CD4-positive, alpha-beta memory T cell (primary cell): ENCODE results near the gene EIF4A3. TPM values are rescaled to one million over a fixed set of nuclear protein-coding genes. Genes with fewer than 3 reads are reported as not detected.

ENCODE experiments used
- CTCF ChIA-PET: fragments of 350-600 bp; sonication (Branson Sonifier 250); formaldehyde crosslinking; loops from one replicate; lab custom pipeline; 2021; ENCODE audit warnings: inconsistent platforms; ENCODE audit not compliant: partially characterized antibody; lab: Charles Lee
- POLR2A ChIA-PET: fragments of 350-600 bp; sonication (Branson Sonifier 250); formaldehyde crosslinking; loops from one replicate; lab custom pipeline; 2021; ENCODE audit not compliant: partially characterized antibody; lab: Charles Lee
- DNase-seq, 5 donors: peaks; one replicate each; pipeline versions ENCODE4 v3.0.0 to v3.0.0-alpha.2; 2020 to 2022; ENCODE audit warnings: mixed read lengths in 1 of 5
- H3K27ac ChIP-seq: one replicate; pipeline ENCODE4 v1.7.0; 2013; ENCODE audit warnings: low read depth, low read length
- H3K27me3 ChIP-seq: 2 replicates; pipeline ENCODE4 v1.7.0; 2013; ENCODE audit warnings: mild to moderate bottlenecking, low read length, moderate library complexity; ENCODE audit not compliant: insufficient read depth
- H3K36me3 ChIP-seq: 2 replicates; pipeline ENCODE4 v1.7.0; 2013; ENCODE audit warnings: mild to moderate bottlenecking, low read length, moderate library complexity; ENCODE audit not compliant: insufficient read depth
- H3K4me1 ChIP-seq: 2 replicates; pipeline ENCODE4 v1.7.0; 2013; ENCODE audit warnings: mild to moderate bottlenecking, low read length, moderate library complexity; ENCODE audit not compliant: insufficient read depth
- H3K4me3 ChIP-seq, 2 donors: one replicate each; pipeline ENCODE4 v1.7.0; 2013; ENCODE audit warnings: low read length in 2 of 2, mild to moderate bottlenecking in 1 of 2
- H3K9me3 ChIP-seq, 2 donors: one replicate each; pipeline ENCODE4 v1.7.0; 2013; ENCODE audit warnings: low read length in 2 of 2, control low read depth in 1 of 2; ENCODE audit not compliant: control insufficient read depth in 1 of 2
- H3K27ac Mint-ChIP-seq, 7 donors: one replicate each; pipeline ENCODE4 v1.8.0; 2020 to 2021; ENCODE audit warnings: mixed read lengths in 7 of 7, mild to moderate bottlenecking in 6 of 7, inconsistent platforms in 3 of 7, moderate library complexity in 3 of 7
- H3K27me3 Mint-ChIP-seq, 2 donors: one replicate each; pipeline ENCODE4 v1.8.0; 2020 to 2021; ENCODE audit warnings: mixed read lengths in 2 of 2
- H3K36me3 Mint-ChIP-seq, 2 donors: one replicate each; pipeline ENCODE4 v1.8.0; 2020 to 2021; ENCODE audit warnings: mixed read lengths in 2 of 2, inconsistent platforms in 1 of 2, mild to moderate bottlenecking in 1 of 2
- H3K4me1 Mint-ChIP-seq, 4 donors: one replicate each; pipeline ENCODE4 v1.8.0; 2020 to 2021; ENCODE audit warnings: mixed read lengths in 4 of 4, mild to moderate bottlenecking in 1 of 4
- H3K4me3 Mint-ChIP-seq, 8 donors: one replicate each; pipeline ENCODE4 v1.8.0; 2020 to 2021; ENCODE audit warnings: mixed read lengths in 8 of 8, mild to moderate bottlenecking in 7 of 8, moderate library complexity in 6 of 8, inconsistent platforms in 3 of 8
- H3K9me3 Mint-ChIP-seq, 8 donors: one replicate each; pipeline ENCODE4 v1.8.0; 2020 to 2021; ENCODE audit warnings: mixed read lengths in 8 of 8, mild to moderate bottlenecking in 5 of 8, inconsistent platforms in 3 of 8, moderate library complexity in 1 of 8
- intact Hi-C: fragments of 100-400 bp; cut with micrococcal nuclease; formaldehyde crosslinking; loops from one replicate; pipeline ENCODE4 v1.15.1; 2023
- polyA plus RNA-seq, 2 donors: library from polyadenylated mRNA; unstranded; fragments of 300-500 nt; fragmentation: Illumina TruSeq; gene quantifications; one replicate each; pipeline ENCODE4 v1.2.3, GENCODE V29; 2021
- total RNA-seq, 2 experiments: library from RNA; stranded (reverse); gene quantifications; one replicate each; pipeline ENCODE4 v1.2.3, GENCODE V29; 2021

The EIF4A3 gene
- total and polyA plus RNA-seq, 4 experiments from 2014 or later = 54.2 to 105 (median 70.9) TPM

GRCh38 chr17:80173126-80173525 lies 26.2 kb upstream of the EIF4A3 start:
- H3K27ac Mint-ChIP-seq = peak overlapping the region in 1 of 7 donors; percentile 22
- intact Hi-C loops = no loop called here
- Histone ChIP-seq H3K36me3 (no peaks in the 10 kb centered on the region), H3K4me3 (no peak overlapping the region), H3K27ac (no peak overlapping the region), H3K4me1 (no peaks in the 10 kb centered on the region), H3K27me3 (no peaks in the 10 kb centered on the region), H3K9me3 (no peaks in the 10 kb centered on the region)
- no peak overlapping the region for H3K4me3 Mint-ChIP-seq
- POLR2A ChIA-PET = no interaction called here
- no peaks in the 10 kb centered on the region for H3K36me3 Mint-ChIP-seq
- H3K9me3 Mint-ChIP-seq = no peaks in the 10 kb centered on the region
- no peaks in the 10 kb centered on the region for H3K4me1 Mint-ChIP-seq
- CTCF ChIA-PET = no interaction called here
- no peak for DNase-seq
- H3K27me3 Mint-ChIP-seq = peaks cover 5 to 13% of the 10 kb centered on the region in 2 donors

GRCh38 chr17:80171681-80172080 lies 24.8 kb upstream of the EIF4A3 start:
- intact Hi-C loops = no loop called here
- no peak overlapping the region for H3K4me3 Mint-ChIP-seq
- CTCF ChIA-PET = interaction anchor here (1.4 kb wide), 1 partner anchor 11 kb away, joined by 3 read pairs; no protein-coding TSS in a partner anchor
- H3K27me3 Mint-ChIP-seq = peaks cover 5 to 15% of the 10 kb centered on the region in 2 donors
- Histone ChIP-seq H3K27ac (no peak overlapping the region), H3K4me1 (no peaks in the 10 kb centered on the region), H3K27me3 (no peaks in the 10 kb centered on the region), H3K4me3 (no peak overlapping the region), H3K9me3 (no peaks in the 10 kb centered on the region), H3K36me3 (no peaks in the 10 kb centered on the region)
- no peak for DNase-seq
- no peak overlapping the region for H3K27ac Mint-ChIP-seq
- no peaks in the 10 kb centered on the region for H3K9me3 Mint-ChIP-seq
- no peaks in the 10 kb centered on the region for H3K4me1 Mint-ChIP-seq
- POLR2A ChIA-PET = no interaction called here
- H3K36me3 Mint-ChIP-seq = no peaks in the 10 kb centered on the region

- H3K9me3 Mint-ChIP-seq = no peaks in the 10 kb centered on the region
- Histone ChIP-seq H3K27ac (no peak within 1 kb of the TSS), H3K4me1 (no peaks in the 10 kb centered on the region), H3K36me3 (no peaks in the 10 kb centered on the region), H3K9me3 (no peaks in the 10 kb centered on the region), H3K27me3 (no peaks in the 10 kb centered on the region), H3K4me3 (no peak within 1 kb of the TSS)
- ChIA-PET POLR2A (no interaction called here), CTCF (no interaction called here)
- H3K36me3 Mint-ChIP-seq = no peaks in the 10 kb centered on the region
- H3K4me1 Mint-ChIP-seq = no peaks in the 10 kb centered on the region
- DNase-seq = no peak
- H3K27ac Mint-ChIP-seq = peak within 1 kb of the TSS in 1 of 7 donors; percentile 8
- H3K4me3 Mint-ChIP-seq = peak within 1 kb of the TSS in 1 of 8 donors; percentile 41
- intact Hi-C loops = no loop called here
- H3K27me3 Mint-ChIP-seq = peaks cover 1 to 13% of the 10 kb centered on the region in 2 donors
These were observed 23.0 kb upstream of the EIF4A3 start, which contains the start of gene CARD14 for GRCh38 chr17:80169784-80170500. Gene CARD14 (plus strand): TSS chr17:80170030. CDS start chr17:80181439, 11,409 bp downstream.

DNA sequence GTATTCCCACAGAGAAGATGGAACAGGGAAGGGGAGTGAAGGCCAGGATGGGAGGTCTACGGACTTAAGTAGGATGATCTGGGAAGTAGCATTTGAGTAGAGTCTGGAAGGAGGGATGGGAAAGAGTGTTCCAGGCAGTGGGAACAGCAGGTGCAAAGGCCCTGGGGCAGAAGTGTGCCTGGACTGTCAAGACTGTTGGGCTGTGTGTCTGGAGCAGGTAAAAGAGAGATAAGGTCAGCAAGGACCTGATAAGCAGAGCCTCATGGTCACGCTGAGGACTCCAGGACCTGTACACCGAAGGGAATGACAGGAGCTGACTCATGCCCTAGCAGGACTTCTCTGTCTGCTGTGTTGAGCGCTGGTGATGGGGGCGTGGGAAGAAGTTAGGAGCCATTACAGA lies 22.2 kb upstream of the EIF4A3 start:
- ChIA-PET POLR2A (no interaction called here), CTCF (no interaction called here)
- Mint-ChIP-seq H3K4me1 (no peaks in the 10 kb centered on the region), H3K9me3 (no peaks in the 10 kb centered on the region), H3K27ac (peak overlapping the region in 1 of 7 donors; percentile 8), H3K4me3 (no peak overlapping the region), H3K27me3 (peaks cover 4 to 15% of the 10 kb centered on the region in 2 donors), H3K36me3 (no peaks in the 10 kb centered on the region)
- Histone ChIP-seq H3K27me3 (no peaks in the 10 kb centered on the region), H3K36me3 (no peaks in the 10 kb centered on the region), H3K4me3 (no peak overlapping the region), H3K27ac (no peak overlapping the region), H3K4me1 (no peaks in the 10 kb centered on the region), H3K9me3 (no peaks in the 10 kb centered on the region)
- DNase-seq = no peak
- intact Hi-C loops = no loop called here

GRCh38 chr17:80168371-80168770 lies 21.4 kb upstream of the EIF4A3 start:
- Histone ChIP-seq H3K4me1 (no peaks in the 10 kb centered on the region), H3K27ac (no peak overlapping the region), H3K9me3 (no peaks in the 10 kb centered on the region), H3K27me3 (no peaks in the 10 kb centered on the region), H3K36me3 (no peaks in the 10 kb centered on the region), H3K4me3 (no peak overlapping the region)
- ChIA-PET POLR2A (no interaction called here), CTCF (interaction anchor here (1.1 kb wide), 1 partner anchor 27 kb away, joined by 3 read pairs; no protein-coding TSS in a partner anchor)
- Mint-ChIP-seq H3K36me3 (no peaks in the 10 kb centered on the region), H3K4me1 (no peaks in the 10 kb centered on the region), H3K4me3 (no peak overlapping the region), H3K27ac (peak overlapping the region in 1 of 7 donors; percentile 84), H3K27me3 (peaks cover 4 to 16% of the 10 kb centered on the region in 2 donors), H3K9me3 (no peaks in the 10 kb centered on the region)
- intact Hi-C loops = no loop called here
- no peak for DNase-seq

DNA sequence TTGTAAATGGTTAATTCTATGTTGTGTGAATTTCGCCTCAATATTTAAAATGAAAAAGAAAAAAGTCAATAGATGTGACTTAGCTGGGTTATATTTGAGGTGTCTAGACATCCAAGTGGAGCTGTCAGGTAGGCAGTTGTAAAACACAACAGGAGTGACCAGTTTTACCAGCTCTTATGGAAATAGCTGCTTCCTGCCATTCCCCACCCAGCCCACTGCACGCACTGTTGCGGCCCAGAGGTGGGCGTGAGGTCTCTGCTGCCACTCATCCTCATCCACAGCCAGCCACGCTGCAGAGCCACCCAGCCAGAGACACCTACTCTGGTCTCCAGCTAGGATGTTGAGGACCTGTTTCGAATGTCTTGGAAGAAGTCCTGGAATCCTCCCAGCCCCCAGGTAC lies 19.5 kb upstream of the EIF4A3 start:
- intact Hi-C loops = no loop called here

GRCh38 chr17:80164185-80164584 lies 17.3 kb upstream of the EIF4A3 start:
- ChIA-PET POLR2A (no interaction called here), CTCF (no interaction called here)
- intact Hi-C loops = no loop called here
- Mint-ChIP-seq H3K4me1 (peaks cover 0 to 4% (median 0%) of the 10 kb centered on the region in 4 donors), H3K36me3 (no peaks in the 10 kb centered on the region), H3K27ac (peak overlapping the region in 1 of 7 donors; percentile 20), H3K9me3 (no peaks in the 10 kb centered on the region), H3K4me3 (no peak overlapping the region), H3K27me3 (peaks cover 5 to 26% of the 10 kb centered on the region in 2 donors)
- Histone ChIP-seq H3K4me1 (no peaks in the 10 kb centered on the region), H3K36me3 (no peaks in the 10 kb centered on the region), H3K27ac (no peak overlapping the region), H3K4me3 (no peak overlapping the region), H3K9me3 (no peaks in the 10 kb centered on the region), H3K27me3 (no peaks in the 10 kb centered on the region)
- no peak for DNase-seq

More for the DNA sequence above, 19.5 kb upstream of the EIF4A3 start:
- Histone ChIP-seq H3K27ac (no peak overlapping the region), H3K9me3 (no peaks in the 10 kb centered on the region), H3K27me3 (no peaks in the 10 kb centered on the region), H3K4me3 (no peak overlapping the region), H3K36me3 (no peaks in the 10 kb centered on the region), H3K4me1 (no peaks in the 10 kb centered on the region)
- Mint-ChIP-seq H3K9me3 (no peaks in the 10 kb centered on the region), H3K4me3 (no peak overlapping the region), H3K27me3 (peaks cover 4 to 18% of the 10 kb centered on the region in 2 donors), H3K27ac (no peak overlapping the region), H3K4me1 (no peaks in the 10 kb centered on the region), H3K36me3 (no peaks in the 10 kb centered on the region)
- ChIA-PET POLR2A (no interaction called here), CTCF (no interaction called here)
- DNase-seq = no peak
